ENCODE measurements around the gene EPHB2. TPM values are rescaled to one million over a fixed set of nuclear protein-coding genes. Genes with fewer than 3 reads are reported as not detected.

The EPHB2 gene
- total RNA-seq, 1 experiment from 2014 or later, result 18.5 TPM

GRCh38 chr1:22952694-22953056 lies 242.0 kb downstream of the EPHB2 start:
- ATAC-seq (no peak), DNase-seq (ENCODE audit: low spot score) (no peak)
- Mint-ChIP-seq H3K27me3 (ENCODE audit: low read depth) (peaks cover 50% of the 10 kb centered on the region), H3K4me3 (peak overlapping the region; percentile 18; the same call in 1 of the 2 replicates), H3K36me3 (no peaks in the 10 kb centered on the region), H3K9me3 (no peaks in the 10 kb centered on the region), H3K4me1 (no peaks in the 10 kb centered on the region), H3K27ac (no peak overlapping the region)
- TF ChIP-seq SP1 (CRISPR knock-in tag; conservative IDR thresholded peaks at IDR 0.05) (no peak), MXD4 (CRISPR knock-in tag; IDR thresholded peaks at IDR 0.05; ENCODE audit: borderline replicate concordance) (no peak), OVOL2 (CRISPR knock-in tag; IDR thresholded peaks at IDR 0.05; ENCODE audit: borderline replicate concordance) (no peak), MYBL2 (CRISPR knock-in tag; IDR thresholded peaks at IDR 0.05) (no peak), RELA (CRISPR knock-in tag; IDR thresholded peaks at IDR 0.05; ENCODE audit: borderline replicate concordance) (no peak)
- TF ChIP-seq, protein P1, sequence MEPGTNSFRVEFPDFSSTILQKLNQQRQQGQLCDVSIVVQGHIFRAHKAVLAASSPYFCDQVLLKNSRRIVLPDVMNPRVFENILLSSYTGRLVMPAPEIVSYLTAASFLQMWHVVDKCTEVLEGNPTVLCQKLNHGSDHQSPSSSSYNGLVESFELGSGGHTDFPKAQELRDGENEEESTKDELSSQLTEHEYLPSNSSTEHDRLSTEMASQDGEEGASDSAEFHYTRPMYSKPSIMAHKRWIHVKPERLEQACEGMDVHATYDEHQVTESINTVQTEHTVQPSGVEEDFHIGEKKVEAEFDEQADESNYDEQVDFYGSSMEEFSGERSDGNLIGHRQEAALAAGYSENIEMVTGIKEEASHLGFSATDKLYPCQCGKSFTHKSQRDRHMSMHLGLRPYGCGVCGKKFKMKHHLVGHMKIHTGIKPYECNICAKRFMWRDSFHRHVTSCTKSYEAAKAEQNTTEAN (CRISPR knock-in tag; IDR thresholded peaks at IDR 0.05), result no peak
- ChIA-PET POLR2A (no interaction called here), CTCF (interaction anchor here (0.6 to 3.0 kb wide), 5 partner anchors 12 to 248 kb away, joined by 3 to 18 read pairs (median 3); no protein-coding TSS in a partner anchor)

DNA sequence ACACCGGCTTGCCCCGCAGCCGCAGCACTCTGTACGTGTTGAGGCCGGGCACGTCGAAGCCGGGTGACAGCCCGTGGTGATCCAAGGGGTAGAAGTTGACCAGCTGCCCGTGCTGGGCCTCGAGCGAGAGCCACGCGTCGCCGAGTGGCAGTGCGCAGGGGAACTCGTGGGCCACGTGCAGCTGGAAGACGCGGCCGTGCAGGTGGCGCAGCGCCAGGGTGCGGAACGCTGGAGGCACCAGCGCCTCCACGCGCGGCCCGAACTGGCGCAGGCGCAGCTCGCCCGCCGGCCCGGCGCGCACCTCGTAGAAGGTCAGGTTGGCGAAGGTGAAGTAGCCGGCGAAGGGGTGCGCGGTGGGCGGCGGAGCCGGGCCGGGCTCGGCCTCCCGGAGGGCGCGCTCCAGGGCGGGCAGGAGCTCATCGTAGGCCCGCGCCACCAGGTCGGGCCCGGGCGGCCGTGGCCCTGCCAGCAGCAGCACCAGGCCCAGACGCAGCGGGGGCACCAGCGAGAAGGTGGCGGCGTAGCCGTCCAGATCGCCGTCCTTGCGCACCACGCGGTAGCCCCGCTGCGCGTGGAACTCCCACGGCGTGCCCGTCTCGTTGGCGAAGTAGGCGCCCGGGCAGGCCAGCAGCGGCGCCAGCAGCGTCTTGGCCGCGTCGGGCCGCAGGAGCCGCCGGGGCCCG lies 242.6 kb downstream of the EPHB2 start:
- peak overlapping the region; percentile 18; the same call in 1 of the 2 replicates for H3K4me3 Mint-ChIP-seq
- H3K9me3 Mint-ChIP-seq, result no peaks in the 10 kb centered on the region
- no peaks in the 10 kb centered on the region for H3K4me1 Mint-ChIP-seq
- CTCF ChIA-PET, result interaction anchor here (0.6 to 3.0 kb wide), 6 partner anchors 11 to 249 kb away, joined by 3 to 18 read pairs (median 3); no protein-coding TSS in a partner anchor
- DNase-seq (ENCODE audit: low spot score) (peak; percentile 33), ATAC-seq (peak; percentile 63)
- no peak overlapping the region for H3K27ac Mint-ChIP-seq
- no peaks in the 10 kb centered on the region for H3K36me3 Mint-ChIP-seq
- POLR2A ChIA-PET, result no interaction called here
- peaks cover 50% of the 10 kb centered on the region for H3K27me3 Mint-ChIP-seq (ENCODE audit: low read depth)
- TF ChIP-seq, protein P2, sequence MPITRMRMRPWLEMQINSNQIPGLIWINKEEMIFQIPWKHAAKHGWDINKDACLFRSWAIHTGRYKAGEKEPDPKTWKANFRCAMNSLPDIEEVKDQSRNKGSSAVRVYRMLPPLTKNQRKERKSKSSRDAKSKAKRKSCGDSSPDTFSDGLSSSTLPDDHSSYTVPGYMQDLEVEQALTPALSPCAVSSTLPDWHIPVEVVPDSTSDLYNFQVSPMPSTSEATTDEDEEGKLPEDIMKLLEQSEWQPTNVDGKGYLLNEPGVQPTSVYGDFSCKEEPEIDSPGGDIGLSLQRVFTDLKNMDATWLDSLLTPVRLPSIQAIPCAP (CRISPR knock-in tag; IDR thresholded peaks at IDR 0.05), result no peak
- TF ChIP-seq FOXJ3 (CRISPR knock-in tag; IDR thresholded peaks at IDR 0.05; ENCODE audit: borderline replicate concordance) (no peak), ZNF423 (CRISPR knock-in tag; IDR thresholded peaks at IDR 0.05) (peak; percentile 40; the same call in 1 of the 2 replicates), NFATC4 (CRISPR knock-in tag; IDR thresholded peaks at IDR 0.05) (no peak), E2F4 (CRISPR knock-in tag; IDR thresholded peaks at IDR 0.05; ENCODE audit: borderline replicate concordance, low read depth) (no peak), NR3C1 (CRISPR knock-in tag; conservative IDR thresholded peaks at IDR 0.05; ENCODE audit: low read depth) (no peak), ZNF121 (CRISPR knock-in tag; IDR thresholded peaks at IDR 0.05) (no peak), MXD4 (CRISPR knock-in tag; IDR thresholded peaks at IDR 0.05; ENCODE audit: borderline replicate concordance) (no peak), TEAD1 (CRISPR knock-in tag; IDR thresholded peaks at IDR 0.05) (no peak), GABPB1 (CRISPR knock-in tag; IDR thresholded peaks at IDR 0.05) (no peak), HMGXB4 (CRISPR knock-in tag; IDR thresholded peaks at IDR 0.05) (no peak), ZNF281 (CRISPR knock-in tag; IDR thresholded peaks at IDR 0.05) (no peak)
- TF ChIP-seq, protein P3, sequence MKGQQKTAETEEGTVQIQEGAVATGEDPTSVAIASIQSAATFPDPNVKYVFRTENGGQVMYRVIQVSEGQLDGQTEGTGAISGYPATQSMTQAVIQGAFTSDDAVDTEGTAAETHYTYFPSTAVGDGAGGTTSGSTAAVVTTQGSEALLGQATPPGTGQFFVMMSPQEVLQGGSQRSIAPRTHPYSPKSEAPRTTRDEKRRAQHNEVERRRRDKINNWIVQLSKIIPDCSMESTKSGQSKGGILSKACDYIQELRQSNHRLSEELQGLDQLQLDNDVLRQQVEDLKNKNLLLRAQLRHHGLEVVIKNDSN (CRISPR knock-in tag; IDR thresholded peaks at IDR 0.05), result no peak
- TF ChIP-seq, protein P4, sequence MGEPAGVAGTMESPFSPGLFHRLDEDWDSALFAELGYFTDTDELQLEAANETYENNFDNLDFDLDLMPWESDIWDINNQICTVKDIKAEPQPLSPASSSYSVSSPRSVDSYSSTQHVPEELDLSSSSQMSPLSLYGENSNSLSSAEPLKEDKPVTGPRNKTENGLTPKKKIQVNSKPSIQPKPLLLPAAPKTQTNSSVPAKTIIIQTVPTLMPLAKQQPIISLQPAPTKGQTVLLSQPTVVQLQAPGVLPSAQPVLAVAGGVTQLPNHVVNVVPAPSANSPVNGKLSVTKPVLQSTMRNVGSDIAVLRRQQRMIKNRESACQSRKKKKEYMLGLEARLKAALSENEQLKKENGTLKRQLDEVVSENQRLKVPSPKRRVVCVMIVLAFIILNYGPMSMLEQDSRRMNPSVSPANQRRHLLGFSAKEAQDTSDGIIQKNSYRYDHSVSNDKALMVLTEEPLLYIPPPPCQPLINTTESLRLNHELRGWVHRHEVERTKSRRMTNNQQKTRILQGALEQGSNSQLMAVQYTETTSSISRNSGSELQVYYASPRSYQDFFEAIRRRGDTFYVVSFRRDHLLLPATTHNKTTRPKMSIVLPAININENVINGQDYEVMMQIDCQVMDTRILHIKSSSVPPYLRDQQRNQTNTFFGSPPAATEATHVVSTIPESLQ (CRISPR knock-in tag; IDR thresholded peaks at IDR 0.05), result no peak
- TF ChIP-seq, protein P5, sequence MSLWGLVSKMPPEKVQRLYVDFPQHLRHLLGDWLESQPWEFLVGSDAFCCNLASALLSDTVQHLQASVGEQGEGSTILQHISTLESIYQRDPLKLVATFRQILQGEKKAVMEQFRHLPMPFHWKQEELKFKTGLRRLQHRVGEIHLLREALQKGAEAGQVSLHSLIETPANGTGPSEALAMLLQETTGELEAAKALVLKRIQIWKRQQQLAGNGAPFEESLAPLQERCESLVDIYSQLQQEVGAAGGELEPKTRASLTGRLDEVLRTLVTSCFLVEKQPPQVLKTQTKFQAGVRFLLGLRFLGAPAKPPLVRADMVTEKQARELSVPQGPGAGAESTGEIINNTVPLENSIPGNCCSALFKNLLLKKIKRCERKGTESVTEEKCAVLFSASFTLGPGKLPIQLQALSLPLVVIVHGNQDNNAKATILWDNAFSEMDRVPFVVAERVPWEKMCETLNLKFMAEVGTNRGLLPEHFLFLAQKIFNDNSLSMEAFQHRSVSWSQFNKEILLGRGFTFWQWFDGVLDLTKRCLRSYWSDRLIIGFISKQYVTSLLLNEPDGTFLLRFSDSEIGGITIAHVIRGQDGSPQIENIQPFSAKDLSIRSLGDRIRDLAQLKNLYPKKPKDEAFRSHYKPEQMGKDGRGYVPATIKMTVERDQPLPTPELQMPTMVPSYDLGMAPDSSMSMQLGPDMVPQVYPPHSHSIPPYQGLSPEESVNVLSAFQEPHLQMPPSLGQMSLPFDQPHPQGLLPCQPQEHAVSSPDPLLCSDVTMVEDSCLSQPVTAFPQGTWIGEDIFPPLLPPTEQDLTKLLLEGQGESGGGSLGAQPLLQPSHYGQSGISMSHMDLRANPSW (CRISPR knock-in tag; conservative IDR thresholded peaks at IDR 0.05; ENCODE audit: low read depth), result 0 out of 2 replicates have a peak, but pooled peaks have one; percentile 74
